HG02798 (cell line): ENCODE data around the gene MDN1.
A peak's percentile ranks its signal among the peaks of the same experiment; 100 is the strongest.
"Not testable (repeated sequence)": the region's sequence is repeated elsewhere in the genome, so short reads cannot be mapped to it uniquely, and the experiment has no call there.

Experiments
- ATAC-seq: cut with Tn5 transposase; IDR thresholded peaks from one replicate; pipeline ENCODE4 v1.9.1; 2021; ENCODE audit warnings: mild to moderate bottlenecking; ENCODE audit not compliant: unreplicated experiment, poor library complexity

The MDN1 gene

GRCh38 chr6:89670935-89671565, 148.5 kb downstream of the MDN1 start:
- ATAC-seq: no peak

GRCh38 chr6:89669002-89669401, 150.6 kb downstream of the MDN1 start:
- no peak for ATAC-seq

GRCh38 chr6:89667872-89668556, 151.6 kb downstream of the MDN1 start:
- no peak for ATAC-seq

GRCh38 chr6:89662659-89663223, 156.9 kb downstream of the MDN1 start:
- ATAC-seq: no peak

GRCh38 chr6:89661559-89661958, 158.0 kb downstream of the MDN1 start:
- ATAC-seq: no peak

- ATAC-seq: no peak
Measured at GRCh38 chr6:89660981-89661380, 158.6 kb downstream of the MDN1 start.

- ATAC-seq: no peak
Measured at GRCh38 chr6:89657445-89658158, 162.0 kb downstream of the MDN1 start.

- no peak for ATAC-seq
Measured at GRCh38 chr6:89655122-89655521, 164.5 kb downstream of the MDN1 start.

- no peak for ATAC-seq
Measured at GRCh38 chr6:89650579-89650978, 169.0 kb downstream of the MDN1 start.

GRCh38 chr6:89649682-89650081, 169.9 kb downstream of the MDN1 start:
- no peak for ATAC-seq

GRCh38 chr6:89644864-89645263, 174.7 kb downstream of the MDN1 start:
- no peak for ATAC-seq

- ATAC-seq: no peak
Measured at GRCh38 chr6:89643406-89643805, 176.2 kb downstream of the MDN1 start.

GRCh38 chr6:89642956-89643355, 176.6 kb downstream of the MDN1 start:
- ATAC-seq: no peak

GRCh38 chr6:89641581-89641980, 178.0 kb downstream of the MDN1 start:
- not testable (repeated sequence) for ATAC-seq

- ATAC-seq: no peak
Measured at GRCh38 chr6:89640804-89641203, 178.8 kb downstream of the MDN1 start.

- ATAC-seq: peak; percentile 99
Measured at GRCh38 chr6:89638320-89639195, 181.0 kb downstream of the MDN1 start, which contains the start of gene LYRM2. TSS of gene LYRM2 (minus strand) at chr6:89638747. CDS start at chr6:89638716, 31 bp downstream.

GRCh38 chr6:89637960-89638319, 181.7 kb downstream of the MDN1 start:
- no peak for ATAC-seq

- ATAC-seq: not testable (repeated sequence)
Measured at GRCh38 chr6:89636412-89636811, 183.2 kb downstream of the MDN1 start.

GRCh38 chr6:89630488-89630887, 189.1 kb downstream of the MDN1 start:
- ATAC-seq: no peak

GRCh38 chr6:89623749-89624148, 195.8 kb downstream of the MDN1 start:
- ATAC-seq: no peak
